PC-9 (cell line): ENCODE data around the gene S100A4.

Source experiments
- EZH2 ChIP-seq: fragments of 200-600 bp; sonication (generic); IDR thresholded peaks from 2 replicates; pipeline ENCODE4 v1.8.0; 2017; ENCODE audit warnings: antibody characterized with exemption, low read depth
- TF ChIP-seq, protein P1 (sequence below): fragments of 200-600 bp; sonication (generic); conservative IDR thresholded peaks from 2 replicates; pipeline ENCODE4 v1.6.1; 2017; ENCODE audit warnings: mixed run types, antibody characterized with exemption, mild to moderate bottlenecking, moderate library complexity

DNA sequence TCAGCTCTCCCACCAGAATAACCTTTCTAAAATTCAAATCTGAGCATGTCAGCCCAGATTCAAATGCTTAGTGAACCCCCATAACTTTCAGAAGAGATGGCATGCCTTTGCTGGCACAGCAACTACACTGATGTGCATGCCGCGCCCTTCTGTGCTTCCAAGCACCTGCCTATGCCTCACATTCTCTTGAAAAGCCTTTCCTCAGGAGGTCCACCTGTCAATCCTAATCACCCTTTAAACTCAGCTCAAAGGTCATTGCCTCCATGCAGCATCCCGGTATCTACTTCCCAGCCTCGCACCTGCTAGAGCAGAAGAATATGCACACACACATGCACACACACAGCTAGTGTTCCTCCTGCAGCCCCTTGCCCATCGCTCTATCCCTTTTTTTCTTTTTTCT lies 25.3 kb upstream of the S100A4 start:
- TF ChIP-seq, protein P1, sequence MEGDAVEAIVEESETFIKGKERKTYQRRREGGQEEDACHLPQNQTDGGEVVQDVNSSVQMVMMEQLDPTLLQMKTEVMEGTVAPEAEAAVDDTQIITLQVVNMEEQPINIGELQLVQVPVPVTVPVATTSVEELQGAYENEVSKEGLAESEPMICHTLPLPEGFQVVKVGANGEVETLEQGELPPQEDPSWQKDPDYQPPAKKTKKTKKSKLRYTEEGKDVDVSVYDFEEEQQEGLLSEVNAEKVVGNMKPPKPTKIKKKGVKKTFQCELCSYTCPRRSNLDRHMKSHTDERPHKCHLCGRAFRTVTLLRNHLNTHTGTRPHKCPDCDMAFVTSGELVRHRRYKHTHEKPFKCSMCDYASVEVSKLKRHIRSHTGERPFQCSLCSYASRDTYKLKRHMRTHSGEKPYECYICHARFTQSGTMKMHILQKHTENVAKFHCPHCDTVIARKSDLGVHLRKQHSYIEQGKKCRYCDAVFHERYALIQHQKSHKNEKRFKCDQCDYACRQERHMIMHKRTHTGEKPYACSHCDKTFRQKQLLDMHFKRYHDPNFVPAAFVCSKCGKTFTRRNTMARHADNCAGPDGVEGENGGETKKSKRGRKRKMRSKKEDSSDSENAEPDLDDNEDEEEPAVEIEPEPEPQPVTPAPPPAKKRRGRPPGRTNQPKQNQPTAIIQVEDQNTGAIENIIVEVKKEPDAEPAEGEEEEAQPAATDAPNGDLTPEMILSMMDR = no peak
- no peak for TF ChIP-seq EZH2
